ENCODE data around the gene MAN2B2. TPM values are rescaled to one million over a fixed set of nuclear protein-coding genes. Genes with fewer than 3 reads are reported as not detected.

The MAN2B2 gene
- total RNA-seq, 1 donor from 2014 or later: 4.2 TPM

DNA sequence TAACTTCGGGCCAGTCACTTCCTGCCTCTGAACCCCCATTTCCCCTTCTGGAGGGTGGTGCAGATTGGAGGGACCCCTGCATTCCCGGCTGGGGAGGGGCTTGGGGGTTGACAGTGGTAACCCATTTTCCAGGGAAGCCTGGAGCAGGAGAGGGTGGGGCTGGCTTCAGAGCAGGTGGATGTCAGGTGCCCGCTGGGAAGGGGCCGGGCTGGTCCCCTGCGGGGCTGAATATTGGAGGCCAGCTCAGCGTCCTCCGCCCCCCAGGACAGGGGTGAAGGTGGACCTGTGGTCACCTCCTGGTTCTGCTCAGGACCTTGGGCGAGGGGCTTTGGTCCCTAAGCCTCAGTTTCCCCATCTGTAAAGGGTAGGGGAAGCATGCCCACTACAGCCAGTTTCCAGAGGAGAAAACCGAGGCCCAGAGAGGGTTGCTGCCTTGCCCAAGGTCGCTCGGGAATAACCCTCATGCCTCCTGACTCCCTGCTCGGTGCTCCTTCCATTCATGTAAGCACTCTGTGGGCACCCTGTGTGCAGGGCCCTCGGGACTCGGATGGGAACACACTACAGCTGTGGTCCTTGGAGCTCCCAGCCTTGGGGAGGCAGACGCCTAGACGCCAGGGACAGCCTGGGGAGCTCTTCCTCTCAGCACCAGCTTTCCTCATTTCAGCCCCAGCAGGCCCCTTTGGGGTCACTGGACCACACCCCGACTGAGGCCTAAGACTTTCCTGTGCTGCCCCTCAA, 683 bp downstream of the MAN2B2 start:
- Histone ChIP-seq H3K4me3 (ENCODE audit: low read length in 3 of 3) (peak overlapping the region; percentile 80 to 91 (median 86)), H3K36me3 (ENCODE audit: control insufficient read depth in 3 of 3, insufficient read depth in 3 of 3, low read length in 3 of 3) (peaks cover 4 to 22% (median 18%) of the 10 kb centered on the region in 3 donors), H3K9ac (ENCODE audit: low read depth in 1 of 3, low read length in 3 of 3) (peak overlapping the region; percentile 69 to 82 (median 70)), H3K27ac (ENCODE audit: low read depth, low read length) (no peak overlapping the region), H3K27me3 (ENCODE audit: control insufficient read depth in 3 of 3, insufficient read depth in 3 of 3, low read length in 3 of 3) (peaks cover 0 to 13% (median 12%) of the 10 kb centered on the region in 3 donors), H3K9me3 (ENCODE audit: control insufficient read depth in 3 of 3, low read length in 3 of 3) (peaks cover 0 to 2% (median 0%) of the 10 kb centered on the region in 3 donors), H3K4me1 (ENCODE audit: control insufficient read depth in 3 of 3, insufficient read depth in 3 of 3, low read length in 3 of 3) (peaks cover 11 to 23% (median 12%) of the 10 kb centered on the region in 3 donors)

DNA sequence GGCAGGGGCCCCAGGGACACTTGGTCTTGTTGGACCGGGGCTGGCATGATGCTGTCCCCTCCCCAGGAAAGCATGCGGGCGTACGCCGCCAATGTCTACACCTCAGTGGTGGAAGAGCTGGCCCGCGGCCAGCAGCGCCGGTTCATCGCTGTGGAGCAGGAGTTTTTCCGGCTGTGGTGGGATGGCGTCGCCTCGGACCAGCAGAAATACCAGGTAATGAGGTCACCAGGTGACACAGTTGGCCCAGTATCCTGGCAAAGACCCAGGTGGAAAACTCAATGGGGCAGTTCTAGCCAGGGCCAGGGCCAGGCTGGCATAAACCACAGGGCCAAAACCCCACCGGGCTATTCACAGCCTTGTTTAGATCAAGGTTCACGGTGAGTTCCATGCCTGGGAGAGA, 1.5 kb downstream of the MAN2B2 start:
- Histone ChIP-seq H3K4me3 (ENCODE audit: low read length in 3 of 3) (no peak overlapping the region), H3K9me3 (ENCODE audit: control insufficient read depth in 3 of 3, low read length in 3 of 3) (no peaks in the 10 kb centered on the region), H3K27ac (ENCODE audit: low read depth, low read length) (no peak overlapping the region), H3K9ac (ENCODE audit: low read depth in 1 of 3, low read length in 3 of 3) (no peak overlapping the region), H3K27me3 (ENCODE audit: control insufficient read depth in 3 of 3, insufficient read depth in 3 of 3, low read length in 3 of 3) (peaks cover 0 to 11% (median 5%) of the 10 kb centered on the region in 3 donors), H3K4me1 (ENCODE audit: control insufficient read depth in 3 of 3, insufficient read depth in 3 of 3, low read length in 3 of 3) (peaks cover 11 to 23% (median 12%) of the 10 kb centered on the region in 3 donors), H3K36me3 (ENCODE audit: control insufficient read depth in 3 of 3, insufficient read depth in 3 of 3, low read length in 3 of 3) (peaks cover 6 to 22% (median 18%) of the 10 kb centered on the region in 3 donors)

- H3K36me3 ChIP-seq (ENCODE audit: control insufficient read depth in 3 of 3, insufficient read depth in 3 of 3, low read length in 3 of 3): peaks cover 7 to 22% (median 18%) of the 10 kb centered on the region in 3 donors
- H3K4me3 ChIP-seq (ENCODE audit: low read length in 3 of 3): no peak overlapping the region
- H3K9me3 ChIP-seq (ENCODE audit: control insufficient read depth in 3 of 3, low read length in 3 of 3): no peaks in the 10 kb centered on the region
- peaks cover 11 to 23% (median 12%) of the 10 kb centered on the region in 3 donors for H3K4me1 ChIP-seq (ENCODE audit: control insufficient read depth in 3 of 3, insufficient read depth in 3 of 3, low read length in 3 of 3)
- peaks cover 0 to 7% (median 5%) of the 10 kb centered on the region in 3 donors for H3K27me3 ChIP-seq (ENCODE audit: control insufficient read depth in 3 of 3, insufficient read depth in 3 of 3, low read length in 3 of 3)
- H3K9ac ChIP-seq (ENCODE audit: low read depth in 1 of 3, low read length in 3 of 3): no peak overlapping the region
- no peak overlapping the region for H3K27ac ChIP-seq (ENCODE audit: low read depth, low read length)
Measured at GRCh38 chr4:6576932-6577331, 1.9 kb downstream of the MAN2B2 start.

GRCh38 chr4:6577409-6577808, 2.4 kb downstream of the MAN2B2 start:
- Histone ChIP-seq H3K4me3 (ENCODE audit: low read length in 3 of 3) (no peak overlapping the region), H3K27ac (ENCODE audit: low read depth, low read length) (no peak overlapping the region), H3K9me3 (ENCODE audit: control insufficient read depth in 3 of 3, low read length in 3 of 3) (no peaks in the 10 kb centered on the region), H3K36me3 (ENCODE audit: control insufficient read depth in 3 of 3, insufficient read depth in 3 of 3, low read length in 3 of 3) (peaks cover 7 to 22% (median 19%) of the 10 kb centered on the region in 3 donors), H3K4me1 (ENCODE audit: control insufficient read depth in 3 of 3, insufficient read depth in 3 of 3, low read length in 3 of 3) (peaks cover 11 to 23% (median 12%) of the 10 kb centered on the region in 3 donors), H3K9ac (ENCODE audit: low read depth in 1 of 3, low read length in 3 of 3) (no peak overlapping the region), H3K27me3 (ENCODE audit: control insufficient read depth in 3 of 3, insufficient read depth in 3 of 3, low read length in 3 of 3) (peaks cover 0 to 7% (median 5%) of the 10 kb centered on the region in 3 donors)

- Histone ChIP-seq H3K9me3 (ENCODE audit: control insufficient read depth in 3 of 3, low read length in 3 of 3) (peaks cover 2 to 4% (median 3%) of the 10 kb centered on the region in 3 donors), H3K4me3 (ENCODE audit: low read length in 3 of 3) (no peak overlapping the region), H3K4me1 (ENCODE audit: control insufficient read depth in 3 of 3, insufficient read depth in 3 of 3, low read length in 3 of 3) (peaks cover 11 to 23% (median 12%) of the 10 kb centered on the region in 3 donors), H3K9ac (ENCODE audit: low read depth in 1 of 3, low read length in 3 of 3) (no peak overlapping the region), H3K27me3 (ENCODE audit: control insufficient read depth in 3 of 3, insufficient read depth in 3 of 3, low read length in 3 of 3) (peaks cover 0 to 7% (median 5%) of the 10 kb centered on the region in 3 donors), H3K27ac (ENCODE audit: low read depth, low read length) (no peak overlapping the region), H3K36me3 (ENCODE audit: control insufficient read depth in 3 of 3, insufficient read depth in 3 of 3, low read length in 3 of 3) (peaks cover 7 to 22% (median 22%) of the 10 kb centered on the region in 3 donors)
Measured at GRCh38 chr4:6578221-6578620, 3.2 kb downstream of the MAN2B2 start.

- Histone ChIP-seq H3K9ac (ENCODE audit: low read depth in 1 of 3, low read length in 3 of 3) (no peak overlapping the region), H3K4me3 (ENCODE audit: low read length in 3 of 3) (no peak overlapping the region), H3K36me3 (ENCODE audit: control insufficient read depth in 3 of 3, insufficient read depth in 3 of 3, low read length in 3 of 3) (peaks cover 7 to 24% (median 22%) of the 10 kb centered on the region in 3 donors), H3K9me3 (ENCODE audit: control insufficient read depth in 3 of 3, low read length in 3 of 3) (peaks cover 2 to 4% (median 3%) of the 10 kb centered on the region in 3 donors), H3K27me3 (ENCODE audit: control insufficient read depth in 3 of 3, insufficient read depth in 3 of 3, low read length in 3 of 3) (no peaks in the 10 kb centered on the region), H3K4me1 (ENCODE audit: control insufficient read depth in 3 of 3, insufficient read depth in 3 of 3, low read length in 3 of 3) (peaks cover 5 to 8% (median 5%) of the 10 kb centered on the region in 3 donors), H3K27ac (ENCODE audit: low read depth, low read length) (no peak overlapping the region)
Measured at GRCh38 chr4:6580353-6580752, 5.4 kb downstream of the MAN2B2 start.

- H3K4me3 ChIP-seq (ENCODE audit: low read length in 3 of 3): no peak overlapping the region
- H3K4me1 ChIP-seq (ENCODE audit: control insufficient read depth in 3 of 3, insufficient read depth in 3 of 3, low read length in 3 of 3): no peaks in the 10 kb centered on the region
- H3K9me3 ChIP-seq (ENCODE audit: control insufficient read depth in 3 of 3, low read length in 3 of 3): peaks cover 2 to 6% (median 3%) of the 10 kb centered on the region in 3 donors
- H3K27ac ChIP-seq (ENCODE audit: low read depth, low read length): no peak overlapping the region
- H3K27me3 ChIP-seq (ENCODE audit: control insufficient read depth in 3 of 3, insufficient read depth in 3 of 3, low read length in 3 of 3): no peaks in the 10 kb centered on the region
- H3K36me3 ChIP-seq (ENCODE audit: control insufficient read depth in 3 of 3, insufficient read depth in 3 of 3, low read length in 3 of 3): peaks cover 11 to 24% (median 22%) of the 10 kb centered on the region in 3 donors
- H3K9ac ChIP-seq (ENCODE audit: low read depth in 1 of 3, low read length in 3 of 3): no peak overlapping the region
Measured at GRCh38 chr4:6581566-6582121, 6.7 kb downstream of the MAN2B2 start.

GRCh38 chr4:6582889-6583490, 8.0 kb downstream of the MAN2B2 start:
- no peak overlapping the region for H3K9ac ChIP-seq (ENCODE audit: low read depth in 1 of 3, low read length in 3 of 3)
- H3K27me3 ChIP-seq (ENCODE audit: control insufficient read depth in 3 of 3, insufficient read depth in 3 of 3, low read length in 3 of 3): no peaks in the 10 kb centered on the region
- H3K27ac ChIP-seq (ENCODE audit: low read depth, low read length): no peak overlapping the region
- H3K36me3 ChIP-seq (ENCODE audit: control insufficient read depth in 3 of 3, insufficient read depth in 3 of 3, low read length in 3 of 3): peaks cover 11 to 24% (median 22%) of the 10 kb centered on the region in 3 donors
- H3K9me3 ChIP-seq (ENCODE audit: control insufficient read depth in 3 of 3, low read length in 3 of 3): peaks cover 2 to 6% (median 3%) of the 10 kb centered on the region in 3 donors
- H3K4me3 ChIP-seq (ENCODE audit: low read length in 3 of 3): no peak overlapping the region
- no peaks in the 10 kb centered on the region for H3K4me1 ChIP-seq (ENCODE audit: control insufficient read depth in 3 of 3, insufficient read depth in 3 of 3, low read length in 3 of 3)

- Histone ChIP-seq H3K9me3 (ENCODE audit: control insufficient read depth in 3 of 3, low read length in 3 of 3) (peaks cover 2 to 6% (median 3%) of the 10 kb centered on the region in 3 donors), H3K27ac (ENCODE audit: low read depth, low read length) (no peak overlapping the region), H3K9ac (ENCODE audit: low read depth in 1 of 3, low read length in 3 of 3) (no peak overlapping the region), H3K36me3 (ENCODE audit: control insufficient read depth in 3 of 3, insufficient read depth in 3 of 3, low read length in 3 of 3) (peaks cover 8 to 13% (median 8%) of the 10 kb centered on the region in 3 donors), H3K27me3 (ENCODE audit: control insufficient read depth in 3 of 3, insufficient read depth in 3 of 3, low read length in 3 of 3) (no peaks in the 10 kb centered on the region), H3K4me1 (ENCODE audit: control insufficient read depth in 3 of 3, insufficient read depth in 3 of 3, low read length in 3 of 3) (no peaks in the 10 kb centered on the region), H3K4me3 (ENCODE audit: low read length in 3 of 3) (no peak overlapping the region)
Measured at GRCh38 chr4:6584865-6585264, 9.9 kb downstream of the MAN2B2 start.
